ENCODE data around the gene PCDHB15.
"Not testable (repeated sequence)": the region's sequence is repeated elsewhere in the genome, so short reads cannot be mapped to it uniquely, and the experiment has no call there.

The PCDHB15 gene

DNA sequence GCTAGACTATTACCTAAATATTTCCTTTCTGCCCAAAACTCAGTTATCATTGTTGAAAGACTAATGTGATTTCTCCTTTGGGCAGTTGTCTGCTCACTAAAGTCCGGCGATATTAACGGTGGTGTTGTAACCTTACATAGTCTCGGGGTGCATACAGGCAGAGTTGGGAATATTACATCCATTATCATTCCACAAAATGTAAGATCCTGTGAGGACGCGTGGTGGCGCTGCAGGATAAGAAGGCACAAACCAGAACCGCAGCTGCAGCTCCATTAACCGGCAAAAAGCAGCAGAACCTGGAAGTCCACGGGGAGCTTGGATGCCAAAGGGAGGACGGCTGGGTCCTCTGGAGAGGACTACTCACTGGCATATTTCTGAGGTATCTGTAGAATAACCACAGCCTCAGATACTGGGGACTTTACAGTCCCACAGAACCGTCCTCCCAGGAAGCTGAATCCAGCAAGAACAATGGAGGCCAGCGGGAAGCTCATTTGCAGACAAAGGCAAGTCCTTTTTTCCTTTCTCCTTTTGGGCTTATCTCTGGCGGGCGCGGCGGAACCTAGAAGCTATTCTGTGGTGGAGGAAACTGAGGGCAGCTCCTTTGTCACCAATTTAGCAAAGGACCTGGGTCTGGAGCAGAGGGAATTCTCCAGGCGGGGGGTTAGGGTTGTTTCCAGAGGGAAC, 31.4 kb upstream of the PCDHB15 start, which contains the start of gene PCDHB13:
Gene PCDHB13, plus strand, starts transcription at position 264 of the 684 bp plus-strand sequence. Its CDS starts 205 bp downstream, at position 469.
- TF ChIP-seq TAF1 (IDR thresholded peaks at IDR 0.05; ENCODE audit: borderline replicate concordance, insufficient read depth, low read length); POLR2AphosphoS5 (IDR thresholded peaks at IDR 0.05; ENCODE audit: low read depth, low read length): not testable (repeated sequence)
- TF ChIP-seq, protein P1, sequence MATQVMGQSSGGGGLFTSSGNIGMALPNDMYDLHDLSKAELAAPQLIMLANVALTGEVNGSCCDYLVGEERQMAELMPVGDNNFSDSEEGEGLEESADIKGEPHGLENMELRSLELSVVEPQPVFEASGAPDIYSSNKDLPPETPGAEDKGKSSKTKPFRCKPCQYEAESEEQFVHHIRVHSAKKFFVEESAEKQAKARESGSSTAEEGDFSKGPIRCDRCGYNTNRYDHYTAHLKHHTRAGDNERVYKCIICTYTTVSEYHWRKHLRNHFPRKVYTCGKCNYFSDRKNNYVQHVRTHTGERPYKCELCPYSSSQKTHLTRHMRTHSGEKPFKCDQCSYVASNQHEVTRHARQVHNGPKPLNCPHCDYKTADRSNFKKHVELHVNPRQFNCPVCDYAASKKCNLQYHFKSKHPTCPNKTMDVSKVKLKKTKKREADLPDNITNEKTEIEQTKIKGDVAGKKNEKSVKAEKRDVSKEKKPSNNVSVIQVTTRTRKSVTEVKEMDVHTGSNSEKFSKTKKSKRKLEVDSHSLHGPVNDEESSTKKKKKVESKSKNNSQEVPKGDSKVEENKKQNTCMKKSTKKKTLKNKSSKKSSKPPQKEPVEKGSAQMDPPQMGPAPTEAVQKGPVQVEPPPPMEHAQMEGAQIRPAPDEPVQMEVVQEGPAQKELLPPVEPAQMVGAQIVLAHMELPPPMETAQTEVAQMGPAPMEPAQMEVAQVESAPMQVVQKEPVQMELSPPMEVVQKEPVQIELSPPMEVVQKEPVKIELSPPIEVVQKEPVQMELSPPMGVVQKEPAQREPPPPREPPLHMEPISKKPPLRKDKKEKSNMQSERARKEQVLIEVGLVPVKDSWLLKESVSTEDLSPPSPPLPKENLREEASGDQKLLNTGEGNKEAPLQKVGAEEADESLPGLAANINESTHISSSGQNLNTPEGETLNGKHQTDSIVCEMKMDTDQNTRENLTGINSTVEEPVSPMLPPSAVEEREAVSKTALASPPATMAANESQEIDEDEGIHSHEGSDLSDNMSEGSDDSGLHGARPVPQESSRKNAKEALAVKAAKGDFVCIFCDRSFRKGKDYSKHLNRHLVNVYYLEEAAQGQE (IDR thresholded peaks at IDR 0.05; ENCODE audit: insufficient read depth in 1 of 2, low read depth in 2 of 2, low read length in 2 of 2), result not testable (repeated sequence)

DNA sequence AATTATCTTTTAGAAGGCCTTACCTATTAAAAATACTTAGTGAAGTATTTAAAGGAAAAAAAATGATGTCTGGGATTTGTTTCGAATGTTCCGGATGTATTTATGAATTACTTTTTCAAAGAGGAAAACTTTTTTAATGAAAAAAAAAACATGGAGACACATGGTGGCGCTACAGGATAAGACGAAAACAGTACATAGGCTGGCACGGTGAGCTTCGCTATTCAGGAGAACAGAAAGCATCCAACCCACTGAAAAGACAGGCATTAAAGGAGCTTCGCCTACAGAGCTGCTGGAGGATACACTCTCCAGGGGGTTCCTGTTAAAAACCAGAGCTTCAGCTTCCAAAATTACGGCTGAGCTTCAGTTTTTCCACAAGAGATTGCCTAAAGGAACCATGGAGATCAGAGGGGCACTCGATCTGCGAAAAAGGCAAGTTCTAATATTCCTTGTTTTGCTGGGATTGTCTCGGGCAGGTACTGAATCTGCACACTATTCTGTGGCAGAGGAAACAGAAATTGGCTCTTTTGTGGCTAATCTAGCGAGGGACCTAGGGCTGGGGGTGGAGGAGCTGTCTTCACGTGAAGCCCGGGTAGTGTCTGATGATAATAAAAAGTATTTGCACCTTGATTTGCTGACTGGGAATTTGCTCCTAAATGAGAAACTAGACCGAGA, 21.9 kb upstream of the PCDHB15 start, which contains the start of gene PCDHB14:
Gene PCDHB14, plus strand, starts transcription at position 232 of the 672 bp plus-strand sequence. Its CDS starts 163 bp downstream, at position 395.
- TF ChIP-seq SIN3A (IDR thresholded peaks at IDR 0.05; ENCODE audit: borderline replicate concordance, insufficient read depth, low read length) (no peak), TAF1 (IDR thresholded peaks at IDR 0.05; ENCODE audit: borderline replicate concordance, insufficient read depth, low read length) (no peak), POLR2AphosphoS5 (IDR thresholded peaks at IDR 0.05; ENCODE audit: low read depth, low read length) (no peak), FOXP2 (optimal IDR thresholded peaks at IDR 0.05; ENCODE audit: borderline replicate concordance, extremely low read depth, extremely low read length, insufficient read depth) (no peak)
- TF ChIP-seq, protein P1 (IDR thresholded peaks at IDR 0.05; ENCODE audit: insufficient read depth in 1 of 2, low read depth in 2 of 2, low read length in 2 of 2), result no peak

DNA sequence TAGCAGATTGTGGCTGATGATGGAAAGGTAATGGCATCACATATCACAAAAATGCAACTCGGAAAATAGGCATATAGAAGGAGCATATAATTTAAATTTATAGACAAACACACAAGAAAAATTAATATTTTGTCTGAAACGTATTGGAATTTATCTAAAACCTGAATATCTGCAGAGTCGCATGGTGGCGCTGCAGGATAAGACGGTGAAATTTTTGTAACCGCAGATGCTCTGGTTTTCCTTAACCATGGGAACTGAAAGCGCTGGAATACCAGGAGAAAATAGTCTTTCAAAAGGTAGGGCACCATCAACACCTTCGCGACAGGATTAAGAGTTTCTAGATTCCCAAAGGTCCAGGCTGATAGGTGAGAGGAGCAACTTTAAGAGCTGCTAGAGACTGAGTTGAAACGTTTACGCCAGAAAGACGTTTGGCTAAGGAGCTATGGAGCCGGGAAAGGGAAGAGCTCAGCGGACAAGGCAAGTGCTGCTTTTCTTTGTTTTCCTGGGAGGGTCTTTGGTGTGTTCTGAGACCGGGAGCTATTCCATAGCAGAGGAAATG, 11.0 kb upstream of the PCDHB15 start:
- TF ChIP-seq SIN3A (IDR thresholded peaks at IDR 0.05; ENCODE audit: borderline replicate concordance, insufficient read depth, low read length) (no peak), POLR2AphosphoS5 (IDR thresholded peaks at IDR 0.05; ENCODE audit: low read depth, low read length) (no peak), TAF1 (IDR thresholded peaks at IDR 0.05; ENCODE audit: borderline replicate concordance, insufficient read depth, low read length) (no peak), FOXP2 (optimal IDR thresholded peaks at IDR 0.05; ENCODE audit: borderline replicate concordance, extremely low read depth, extremely low read length, insufficient read depth) (no peak)

DNA sequence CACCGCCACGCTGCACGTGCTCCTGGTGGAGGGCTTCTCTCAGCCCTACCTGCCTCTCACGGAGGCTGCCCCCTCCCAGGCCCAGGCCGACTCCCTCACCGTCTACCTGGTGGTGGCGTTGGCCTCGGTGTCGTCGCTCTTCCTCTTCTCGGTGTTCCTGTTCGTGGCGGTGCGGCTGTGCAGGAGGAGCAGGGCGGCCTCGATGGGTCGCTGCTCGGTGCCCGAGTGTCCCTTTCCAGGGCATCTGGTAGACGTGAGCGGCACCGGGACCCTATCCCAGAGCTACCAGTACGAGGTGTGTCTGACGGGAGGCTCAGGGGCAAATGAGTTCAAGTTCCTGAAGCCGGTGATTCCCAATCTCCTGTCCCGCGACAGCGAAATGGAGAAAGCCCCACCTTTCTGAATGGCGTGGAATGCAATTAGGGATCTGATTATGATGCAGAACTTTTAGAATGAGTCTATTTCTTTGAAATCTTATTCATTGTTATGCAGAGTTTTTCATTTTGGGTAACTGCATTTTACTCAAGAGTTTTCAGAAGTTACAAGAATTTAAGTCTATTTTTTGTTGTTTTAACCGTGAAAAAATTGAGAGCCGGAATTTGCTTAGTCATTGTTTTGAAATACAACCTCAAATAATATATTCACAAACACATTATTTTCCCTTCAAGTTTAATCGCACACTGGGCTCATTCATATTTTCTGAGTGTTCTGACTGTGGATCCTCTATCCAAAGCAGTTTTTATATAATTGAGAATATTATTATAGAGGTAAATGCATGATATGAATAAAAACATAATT, 8.5 kb upstream of the PCDHB15 start:
- TF ChIP-seq FOXP2 (optimal IDR thresholded peaks at IDR 0.05; ENCODE audit: borderline replicate concordance, extremely low read depth, extremely low read length, insufficient read depth), result no peak
- TF ChIP-seq SIN3A (IDR thresholded peaks at IDR 0.05; ENCODE audit: borderline replicate concordance, insufficient read depth, low read length), result no peak
- TF ChIP-seq, protein P1 (IDR thresholded peaks at IDR 0.05; ENCODE audit: insufficient read depth in 1 of 2, low read depth in 2 of 2, low read length in 2 of 2), result no peak
- no peak for TF ChIP-seq POLR2AphosphoS5 (IDR thresholded peaks at IDR 0.05; ENCODE audit: low read depth, low read length)
- no peak for TF ChIP-seq TAF1 (IDR thresholded peaks at IDR 0.05; ENCODE audit: borderline replicate concordance, insufficient read depth, low read length)

DNA sequence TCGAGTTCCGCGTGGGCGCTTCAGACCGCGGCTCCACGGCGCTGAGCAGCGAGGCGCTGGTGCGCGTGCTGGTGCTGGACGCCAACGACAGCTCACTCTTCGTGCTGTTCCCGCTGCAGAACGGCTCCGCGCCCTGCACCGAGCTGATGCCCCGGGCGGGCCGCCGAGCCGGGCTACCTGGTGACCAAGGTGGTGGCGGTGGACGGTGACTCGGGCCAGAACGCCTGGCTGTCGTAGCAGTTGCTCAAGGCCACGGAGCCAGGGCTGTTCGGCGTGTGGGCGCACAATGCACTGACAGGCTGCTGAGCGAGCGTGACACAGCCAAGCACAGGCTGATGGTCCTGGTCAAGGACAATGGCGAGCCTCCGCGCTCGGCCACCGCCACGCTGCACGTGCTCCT, 3.7 kb upstream of the PCDHB15 start:
- TF ChIP-seq FOXP2 (optimal IDR thresholded peaks at IDR 0.05; ENCODE audit: borderline replicate concordance, extremely low read depth, extremely low read length, insufficient read depth), result no peak
- TF ChIP-seq SIN3A (IDR thresholded peaks at IDR 0.05; ENCODE audit: borderline replicate concordance, insufficient read depth, low read length), result no peak
- TF ChIP-seq, protein P1 (IDR thresholded peaks at IDR 0.05; ENCODE audit: insufficient read depth in 1 of 2, low read depth in 2 of 2, low read length in 2 of 2), result no peak
- no peak for TF ChIP-seq TAF1 (IDR thresholded peaks at IDR 0.05; ENCODE audit: borderline replicate concordance, insufficient read depth, low read length)
- no peak for TF ChIP-seq POLR2AphosphoS5 (IDR thresholded peaks at IDR 0.05; ENCODE audit: low read depth, low read length)

Measured in PFSK-1 (cell line).